NCI-H2196 treated with DMSO at 0.1 percent for 48 hours (cell line): ENCODE results near the gene C1orf198.
"Not testable (repeated sequence)": the region's sequence is repeated elsewhere in the genome, so short reads cannot be mapped to it uniquely, and the experiment has no call there.

Experiments
- DNase-seq: peaks from one replicate; lab custom pipeline; 2025; ENCODE audit not compliant: unreplicated experiment; lab: John Stamatoyannopoulos, UW

The C1orf198 gene

GRCh38 chr1:230861970-230862595 lies 6.2 kb downstream of the C1orf198 start:
- DNase-seq: no peak

DNA sequence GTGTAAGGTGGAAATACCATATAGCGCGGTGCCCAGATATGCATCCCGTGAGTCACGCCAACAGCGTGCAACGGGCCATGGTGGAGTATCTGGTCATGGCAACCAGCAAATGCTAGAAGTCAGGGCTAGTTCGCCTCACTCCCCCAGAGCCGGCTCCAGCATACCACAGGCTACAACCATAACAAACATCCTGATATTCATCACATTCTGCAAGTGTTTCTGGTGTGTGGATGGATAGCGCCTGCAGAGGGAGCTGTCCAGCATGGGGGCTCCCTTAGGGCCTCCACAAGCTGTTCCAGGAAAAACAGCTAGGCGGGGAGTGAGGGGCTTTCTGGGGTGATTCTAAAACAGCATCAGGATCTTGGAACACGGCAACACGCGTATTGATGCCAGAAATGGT lies 6.8 kb downstream of the C1orf198 start:
- DNase-seq: no peak

- no peak for DNase-seq
Measured at GRCh38 chr1:230860617-230861384, 7.5 kb downstream of the C1orf198 start.

GRCh38 chr1:230858918-230859729 lies 9.2 kb downstream of the C1orf198 start:
- DNase-seq: no peak

DNA sequence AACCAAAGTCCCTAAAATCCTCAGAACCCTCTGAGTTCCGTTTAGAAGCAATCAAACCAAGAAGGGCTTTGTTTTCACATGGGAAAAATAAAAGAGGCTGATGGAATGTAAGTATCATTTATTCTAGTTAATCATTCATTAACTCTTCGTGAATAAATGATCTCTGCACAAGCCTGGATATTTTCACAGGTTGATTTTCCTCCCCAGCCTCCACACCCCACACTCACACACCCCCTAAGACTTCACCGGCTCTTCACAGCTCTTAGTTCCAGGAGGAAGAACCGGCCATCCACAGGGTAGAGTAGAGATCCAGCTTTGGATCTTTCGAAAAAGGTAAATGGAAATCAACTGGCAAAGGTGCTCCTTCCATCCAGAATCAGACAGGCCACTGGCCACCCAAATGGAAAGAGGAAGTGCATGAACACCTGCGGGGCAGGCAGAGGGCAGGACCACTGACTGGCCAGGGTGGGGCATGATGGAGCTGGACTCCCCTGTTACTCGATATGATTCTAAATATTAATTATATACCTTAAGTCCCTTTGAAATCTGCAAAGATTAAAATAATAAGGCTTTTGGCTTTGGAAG lies 10.0 kb downstream of the C1orf198 start:
- no peak for DNase-seq

GRCh38 chr1:230857822-230858221 lies 10.5 kb downstream of the C1orf198 start:
- DNase-seq: no peak

- no peak for DNase-seq
Measured at GRCh38 chr1:230857077-230857476, 11.2 kb downstream of the C1orf198 start.

DNA sequence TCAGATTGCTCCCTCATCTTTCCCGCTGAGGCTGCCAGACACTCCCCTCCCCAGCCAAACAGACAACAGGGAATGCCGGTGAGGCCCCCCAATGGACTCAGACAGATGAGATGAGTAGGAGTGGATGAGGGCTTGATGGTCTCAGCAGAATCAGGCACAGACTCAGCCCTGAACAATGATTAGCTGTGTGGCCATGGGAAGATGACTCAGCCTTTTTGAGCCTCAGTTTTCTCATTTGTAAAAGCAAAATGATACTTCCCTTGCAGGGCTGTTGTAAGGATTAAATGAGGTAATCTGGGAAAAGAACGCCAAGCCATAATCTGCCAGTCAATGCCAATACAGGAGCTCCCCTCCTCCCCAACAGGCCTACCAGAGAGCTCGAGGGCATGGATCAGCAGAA lies 12.4 kb downstream of the C1orf198 start:
- no peak for DNase-seq

- no peak for DNase-seq
Measured at GRCh38 chr1:230854423-230854822, 13.9 kb downstream of the C1orf198 start.

DNA sequence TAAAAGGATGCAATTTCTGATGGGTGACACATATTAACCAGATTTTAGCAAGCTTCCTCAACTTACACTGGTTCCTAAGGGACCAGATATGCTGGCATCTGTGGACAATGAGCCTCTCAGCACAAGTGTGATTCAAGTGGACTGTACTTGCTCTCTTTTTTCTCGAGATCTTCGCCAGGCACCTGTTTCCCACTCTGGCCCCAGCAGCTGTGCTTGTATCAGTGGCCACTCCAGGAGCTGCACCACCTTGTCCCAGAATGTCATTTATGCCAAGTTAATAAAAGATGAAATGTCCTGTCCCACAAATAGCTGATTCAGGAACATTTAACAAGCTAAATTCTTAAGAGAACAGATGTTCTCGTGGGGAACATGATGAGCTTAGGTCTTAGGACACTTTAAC lies 14.6 kb downstream of the C1orf198 start:
- DNase-seq: no peak

DNA sequence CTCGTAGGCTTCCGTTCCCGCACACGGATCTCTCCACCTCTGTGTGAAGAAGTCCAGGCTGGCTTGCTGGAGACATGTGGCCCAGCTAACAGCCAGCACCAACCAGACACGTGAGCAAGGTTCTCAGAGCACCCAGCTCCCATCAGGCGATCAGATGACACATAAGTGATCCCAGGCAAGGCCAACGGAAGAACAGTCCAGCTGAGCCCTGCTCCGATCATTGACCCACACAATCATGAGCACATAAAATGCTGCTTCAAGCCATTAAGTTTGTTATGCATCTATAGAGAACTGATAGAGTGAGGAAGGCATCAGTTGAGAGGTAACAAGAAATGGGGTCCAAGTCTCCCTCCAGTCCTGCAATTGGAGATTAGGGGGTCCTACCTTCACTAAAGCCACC lies 15.4 kb downstream of the C1orf198 start:
- no peak for DNase-seq

DNA sequence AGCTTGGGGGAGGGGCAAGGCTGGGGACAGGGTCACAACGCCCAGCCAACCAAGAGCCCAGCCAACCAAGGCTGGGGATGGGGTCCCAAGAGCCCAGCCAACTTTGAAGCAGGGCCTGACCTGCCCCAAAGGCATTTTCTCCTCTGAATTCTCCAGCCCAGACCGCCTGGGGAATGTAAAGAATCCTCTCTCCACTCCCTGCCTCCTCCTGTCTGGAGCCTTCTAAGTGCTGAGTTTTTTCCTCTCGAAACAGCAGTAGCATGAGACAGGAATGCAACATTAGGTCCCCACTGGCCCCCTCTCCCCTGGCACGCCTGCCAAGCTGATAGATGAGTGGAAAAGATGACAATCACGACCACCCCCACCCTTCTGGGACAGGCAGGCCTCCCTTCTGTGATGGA lies 17.0 kb downstream of the C1orf198 start:
- DNase-seq: no peak

DNA sequence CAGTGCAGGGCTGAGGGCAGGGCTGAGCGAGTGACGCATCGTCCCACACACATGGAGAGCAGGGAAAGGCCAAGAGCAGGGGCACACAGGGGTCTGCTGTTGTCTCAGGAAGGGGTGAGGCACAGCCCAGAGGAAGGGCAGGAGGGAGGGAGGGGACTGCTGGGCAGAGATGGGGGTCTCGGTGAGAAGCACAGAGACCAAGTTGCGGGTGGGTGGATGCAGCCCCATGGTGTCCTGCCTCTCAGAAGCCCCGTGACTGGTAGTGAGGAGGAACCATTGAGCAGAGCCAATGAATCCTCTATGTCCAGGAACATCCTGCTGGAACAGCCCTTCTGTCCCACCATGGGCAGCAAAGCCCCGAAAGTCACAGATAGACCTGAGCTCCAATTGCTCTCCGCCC lies 17.8 kb downstream of the C1orf198 start:
- DNase-seq: no peak

DNA sequence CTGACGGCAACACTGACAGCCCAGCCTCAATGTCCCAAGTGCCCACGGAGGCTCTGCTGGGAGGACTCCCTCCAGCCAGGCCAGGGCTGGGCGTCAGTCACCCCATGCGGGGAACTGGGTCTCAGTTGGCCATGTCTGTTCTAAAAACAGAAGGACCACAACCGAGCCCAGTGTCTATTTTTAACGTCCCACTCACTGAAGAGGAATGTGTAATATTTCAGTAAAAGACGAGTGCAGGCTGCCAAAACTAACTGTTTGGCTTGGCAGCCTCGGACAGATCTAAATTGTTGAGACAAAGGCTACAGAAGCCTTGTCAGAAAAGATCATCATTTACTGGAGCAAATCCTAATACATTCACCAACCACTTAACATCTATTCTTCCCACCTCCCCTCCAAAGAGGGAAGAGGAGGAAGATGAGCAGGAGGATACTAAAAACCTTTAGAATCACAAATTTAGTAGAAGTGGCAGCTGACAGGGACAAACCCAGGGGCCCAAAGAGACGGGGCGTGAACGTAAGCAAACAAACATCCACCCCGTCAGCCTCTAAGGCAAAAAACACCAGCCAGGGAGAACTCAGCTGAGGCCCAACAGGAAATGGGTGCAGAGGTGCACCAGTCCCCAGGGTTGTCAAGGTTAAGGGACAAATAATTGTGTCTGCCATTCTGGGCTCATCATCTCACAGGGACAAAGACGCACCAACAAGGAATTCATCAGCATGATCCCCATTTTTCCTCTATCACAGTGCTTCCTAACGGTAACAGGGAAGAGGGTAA lies 18.7 kb downstream of the C1orf198 start:
- no peak for DNase-seq

- no peak for DNase-seq
Measured at GRCh38 chr1:230848235-230848634, 20.1 kb downstream of the C1orf198 start.

GRCh38 chr1:230845184-230845583 lies 23.1 kb downstream of the C1orf198 start:
- not testable (repeated sequence) for DNase-seq

DNA sequence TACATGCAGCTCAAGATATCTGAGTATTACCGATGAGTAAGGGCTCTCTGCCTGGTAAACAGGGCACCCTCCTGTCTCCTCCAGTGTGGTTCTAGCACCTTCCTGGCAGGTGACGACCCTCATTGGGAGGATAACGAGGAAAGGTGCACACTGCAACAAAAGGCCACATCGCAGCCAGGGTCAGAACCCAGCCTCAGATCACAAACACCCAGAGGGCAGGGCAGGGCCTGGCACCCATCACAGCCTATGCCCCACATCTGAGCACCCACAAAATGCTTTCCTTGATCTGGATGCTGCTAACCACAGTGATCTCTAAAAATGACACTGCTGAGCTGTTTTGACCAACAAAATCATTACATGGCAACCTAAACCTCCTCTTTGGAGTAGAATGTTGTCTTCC lies 23.8 kb downstream of the C1orf198 start:
- no peak for DNase-seq

DNA sequence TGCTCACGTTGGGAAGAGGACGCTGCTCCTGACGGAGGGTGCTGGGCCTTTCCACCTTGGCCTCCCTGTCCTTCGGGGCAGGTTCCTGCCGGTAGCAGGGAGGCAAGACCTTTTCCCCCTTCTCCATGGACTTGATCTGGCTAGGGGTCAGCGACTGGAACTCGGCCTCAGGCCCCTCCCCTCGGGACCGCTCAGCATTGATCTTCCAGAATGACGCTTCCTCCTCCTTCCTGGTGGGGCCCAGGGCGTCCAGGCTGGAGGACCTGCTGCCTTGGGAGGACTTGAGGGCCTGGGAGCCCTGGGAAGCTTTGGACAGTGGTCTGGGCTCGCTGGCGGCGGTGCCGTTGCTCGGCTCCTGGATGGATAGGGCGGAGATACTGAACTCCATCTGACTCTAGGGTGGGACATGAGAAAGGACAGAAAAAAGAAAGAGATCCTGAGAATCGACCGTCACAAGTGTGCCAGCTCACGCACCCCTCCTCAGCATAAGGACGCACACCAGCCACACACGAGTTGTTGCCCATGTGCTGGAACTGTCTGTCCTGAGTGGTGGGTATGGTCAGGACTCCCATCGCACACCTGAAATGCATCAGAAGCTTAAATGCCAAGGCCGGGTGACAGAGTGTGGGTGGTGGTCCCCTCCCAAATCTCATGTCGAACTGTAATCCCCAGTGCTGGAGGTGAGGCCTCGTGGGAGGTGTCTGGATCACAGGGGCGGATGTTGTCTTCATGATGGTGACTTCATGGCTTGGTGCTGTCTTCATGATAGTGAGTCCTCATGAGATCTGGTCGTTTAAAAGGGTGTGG lies 24.6 kb downstream of the C1orf198 start:
- no peak for DNase-seq

DNA sequence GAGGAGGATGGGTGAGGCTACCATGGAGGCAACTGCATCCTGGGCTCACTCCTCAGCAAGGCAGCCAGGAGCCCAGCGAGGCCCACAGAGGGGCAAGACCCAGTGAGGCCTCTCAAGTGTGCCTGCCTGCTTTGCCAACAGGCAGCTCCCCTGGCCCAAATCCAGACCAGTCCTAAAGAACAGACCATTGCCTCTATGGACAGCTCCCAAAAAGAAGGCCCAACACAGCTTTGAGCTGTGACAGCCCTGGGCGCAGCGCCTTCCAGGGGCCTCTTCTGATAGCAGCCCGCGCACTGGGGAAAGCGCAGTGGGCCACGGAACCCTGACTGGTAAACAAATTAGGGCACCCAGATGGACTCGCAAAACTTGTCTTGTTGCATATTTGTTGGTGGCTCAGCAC lies 25.5 kb downstream of the C1orf198 start:
- no peak for DNase-seq

GRCh38 chr1:230839173-230839572 lies 29.1 kb downstream of the C1orf198 start:
- DNase-seq: no peak
